ENCODE data around the gene TTC7B.

Gene TTC7B

GRCh38 chr14:90509403-90509802, 306.8 kb downstream of the TTC7B start:
- no peak for DNase-seq (ENCODE audit: low read depth)

GRCh38 chr14:90508536-90509254, 307.5 kb downstream of the TTC7B start:
- DNase-seq (ENCODE audit: low read depth): no peak

GRCh38 chr14:90508036-90508435, 308.2 kb downstream of the TTC7B start:
- no peak for DNase-seq (ENCODE audit: low read depth)

GRCh38 chr14:90507428-90507827, 308.8 kb downstream of the TTC7B start:
- DNase-seq (ENCODE audit: low read depth): no peak

GRCh38 chr14:90506748-90507147, 309.5 kb downstream of the TTC7B start:
- DNase-seq (ENCODE audit: low read depth): no peak

- no peak for DNase-seq (ENCODE audit: low read depth)
Observed at GRCh38 chr14:90505531-90505930, 310.7 kb downstream of the TTC7B start.

GRCh38 chr14:90504643-90505042, 311.6 kb downstream of the TTC7B start:
- no peak for DNase-seq (ENCODE audit: low read depth)

GRCh38 chr14:90503582-90503981, 312.6 kb downstream of the TTC7B start:
- no peak for DNase-seq (ENCODE audit: low read depth)

GRCh38 chr14:90502760-90503159, 313.5 kb downstream of the TTC7B start:
- DNase-seq (ENCODE audit: low read depth): no peak

GRCh38 chr14:90500665-90501370, 315.4 kb downstream of the TTC7B start:
- DNase-seq (ENCODE audit: low read depth): no peak

GRCh38 chr14:90499908-90500664, 316.1 kb downstream of the TTC7B start:
- no peak for DNase-seq (ENCODE audit: low read depth)

GRCh38 chr14:90499121-90499520, 317.1 kb downstream of the TTC7B start:
- DNase-seq (ENCODE audit: low read depth): no peak

- DNase-seq (ENCODE audit: low read depth): no peak
Observed at GRCh38 chr14:90498198-90498597, 318.0 kb downstream of the TTC7B start.

GRCh38 chr14:90496379-90496778, 319.9 kb downstream of the TTC7B start:
- no peak for DNase-seq (ENCODE audit: low read depth)

GRCh38 chr14:90495357-90496276, 320.6 kb downstream of the TTC7B start:
- DNase-seq (ENCODE audit: low read depth): no peak

GRCh38 chr14:90491911-90492531, 324.2 kb downstream of the TTC7B start:
- DNase-seq (ENCODE audit: low read depth): no peak

- DNase-seq (ENCODE audit: low read depth): no peak
Observed at GRCh38 chr14:90491221-90491885, 324.9 kb downstream of the TTC7B start.

GRCh38 chr14:90490720-90491050, 325.5 kb downstream of the TTC7B start:
- DNase-seq (ENCODE audit: low read depth): no peak

- DNase-seq (ENCODE audit: low read depth): no peak
Observed at GRCh38 chr14:90489916-90490719, 326.1 kb downstream of the TTC7B start.

GRCh38 chr14:90489306-90489705, 326.9 kb downstream of the TTC7B start:
- no peak for DNase-seq (ENCODE audit: low read depth)

All from T-helper 22 cell (primary cell).